ENCODE results near the gene ASPM. TPM values are rescaled to one million over a fixed set of nuclear protein-coding genes. Genes with fewer than 3 reads are reported as not detected.

Gene ASPM
- total and polyA plus RNA-seq, 9 of the 15 experiments (the other 6 are each of a cell fraction or from before 2014, with no cell fraction given), result 22.7 to 84.4 (median 46.4) TPM

DNA sequence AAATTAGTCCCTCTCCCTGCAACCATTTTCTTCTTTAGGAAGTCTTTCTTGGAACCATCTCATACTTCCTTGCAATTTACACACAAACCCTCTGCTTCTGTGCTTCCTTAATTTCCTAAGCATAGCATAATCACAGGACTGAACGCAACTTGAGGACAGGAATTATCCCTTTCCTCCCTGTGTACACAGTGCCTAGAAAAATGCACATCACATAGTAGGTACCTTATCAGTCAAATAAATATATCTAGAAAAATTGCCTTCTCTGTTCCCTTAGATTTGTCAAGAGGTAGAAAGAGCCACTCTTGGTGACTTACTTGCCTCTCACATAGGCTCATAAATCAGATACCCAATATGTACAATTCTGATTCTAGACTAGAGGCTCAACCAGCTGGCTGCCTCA lies 4.9 kb downstream of the ASPM start:
- no peak overlapping the region for H3K9ac ChIP-seq (ENCODE audit: insufficient read depth in 1 of 2, low read depth in 2 of 2, low read length in 2 of 2)
- no peak overlapping the region for H3K4me2 ChIP-seq (ENCODE audit: insufficient read depth, low read length)
- H3K27me3 ChIP-seq (ENCODE audit: control insufficient read depth in 2 of 2, insufficient read depth in 2 of 2, low read length in 2 of 2), result no peaks in the 10 kb centered on the region
- FAIRE-seq (no peak), DNase-seq (ENCODE audit: extremely low read depth in 1 of 4, low spot score in 3 of 4) (no peak), ATAC-seq (no peak)
- ChIA-PET CTCF (ENCODE audit: low intra/inter-chr PET ratio) (no interaction called here), POLR2A (interaction anchor here (1.1 to 1.6 kb wide), 2 partner anchors 10 to 25 kb away, joined by 3 read pairs; no protein-coding TSS in a partner anchor)
- H3K9me1 ChIP-seq (ENCODE audit: control insufficient read depth, insufficient read depth, low read length), result no peaks in the 10 kb centered on the region
- no peaks in the 10 kb centered on the region for H3K9me3 ChIP-seq (replicated peaks; ENCODE audit: control insufficient read depth, insufficient read depth, low read depth, low read length)
- H4K20me1 ChIP-seq (replicated peaks; ENCODE audit: control insufficient read depth, insufficient read depth, low read length), result no peaks in the 10 kb centered on the region; the same call in 1 of the 2 replicates
- 100% methylated on average over 1 of the region's 1 CpG for WGBS (ENCODE audit: insufficient coverage, low coverage, missing lambda C conversion rate)
- H3K79me2 ChIP-seq (ENCODE audit: control insufficient read depth, insufficient read depth, low read length), result peaks cover 74% of the 10 kb centered on the region
- peaks cover 67% of the 10 kb centered on the region for H3K36me3 ChIP-seq (ENCODE audit: control insufficient read depth, insufficient read depth, low read length)
- no TSS peak for BruUV-seq (replicated peaks)
- H3K27ac ChIP-seq (ENCODE audit: extremely low read depth, low read depth, low read length), result no peak overlapping the region
- intact Hi-C loops (cut with micrococcal nuclease) (no loop called here), in situ Hi-C loops (cut with MboI) (no loop called here)
- no peak overlapping the region for H2AFZ ChIP-seq (ENCODE audit: low read depth, low read length)
- peaks cover 0 to 3% of the 10 kb centered on the region in 2 experiments; a peak in 2 of 5 replicates for H3K4me1 ChIP-seq (replicated peaks in 1 of 2; ENCODE audit: control insufficient read depth in 2 of 2, insufficient read depth in 2 of 2, low read length in 2 of 2)
- no peak overlapping the region for H3K4me3 ChIP-seq
- no peak for TF ChIP-seq XRCC5 (IDR thresholded peaks at IDR 0.05; ENCODE audit: low read depth, low read length)
- no peak for TF ChIP-seq ZKSCAN3 (CRISPR knock-in tag; IDR thresholded peaks at IDR 0.05)
- TF ChIP-seq, protein P1, sequence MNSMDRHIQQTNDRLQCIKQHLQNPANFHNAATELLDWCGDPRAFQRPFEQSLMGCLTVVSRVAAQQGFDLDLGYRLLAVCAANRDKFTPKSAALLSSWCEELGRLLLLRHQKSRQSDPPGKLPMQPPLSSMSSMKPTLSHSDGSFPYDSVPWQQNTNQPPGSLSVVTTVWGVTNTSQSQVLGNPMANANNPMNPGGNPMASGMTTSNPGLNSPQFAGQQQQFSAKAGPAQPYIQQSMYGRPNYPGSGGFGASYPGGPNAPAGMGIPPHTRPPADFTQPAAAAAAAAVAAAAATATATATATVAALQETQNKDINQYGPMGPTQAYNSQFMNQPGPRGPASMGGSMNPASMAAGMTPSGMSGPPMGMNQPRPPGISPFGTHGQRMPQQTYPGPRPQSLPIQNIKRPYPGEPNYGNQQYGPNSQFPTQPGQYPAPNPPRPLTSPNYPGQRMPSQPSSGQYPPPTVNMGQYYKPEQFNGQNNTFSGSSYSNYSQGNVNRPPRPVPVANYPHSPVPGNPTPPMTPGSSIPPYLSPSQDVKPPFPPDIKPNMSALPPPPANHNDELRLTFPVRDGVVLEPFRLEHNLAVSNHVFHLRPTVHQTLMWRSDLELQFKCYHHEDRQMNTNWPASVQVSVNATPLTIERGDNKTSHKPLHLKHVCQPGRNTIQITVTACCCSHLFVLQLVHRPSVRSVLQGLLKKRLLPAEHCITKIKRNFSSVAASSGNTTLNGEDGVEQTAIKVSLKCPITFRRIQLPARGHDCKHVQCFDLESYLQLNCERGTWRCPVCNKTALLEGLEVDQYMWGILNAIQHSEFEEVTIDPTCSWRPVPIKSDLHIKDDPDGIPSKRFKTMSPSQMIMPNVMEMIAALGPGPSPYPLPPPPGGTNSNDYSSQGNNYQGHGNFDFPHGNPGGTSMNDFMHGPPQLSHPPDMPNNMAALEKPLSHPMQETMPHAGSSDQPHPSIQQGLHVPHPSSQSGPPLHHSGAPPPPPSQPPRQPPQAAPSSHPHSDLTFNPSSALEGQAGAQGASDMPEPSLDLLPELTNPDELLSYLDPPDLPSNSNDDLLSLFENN (IDR thresholded peaks at IDR 0.05; ENCODE audit: low read depth in 2 of 2, low read length in 2 of 2), result no peak
- no peak for TF ChIP-seq POLR2AphosphoS2 (IDR thresholded peaks at IDR 0.05; ENCODE audit: low read length)
- TF ChIP-seq ZNF121 (CRISPR knock-in tag; conservative IDR thresholded peaks at IDR 0.05), result no peak
- peak; percentile 94 for TF ChIP-seq ZKSCAN1 (IDR thresholded peaks at IDR 0.05; ENCODE audit: low read depth, low read length)
- TF ChIP-seq TRIM24 (IDR thresholded peaks at IDR 0.05), result 0 out of 4 replicates have a peak, but pooled peaks of 1 of the 2 experiments have one; percentile 21
- no peak for TF ChIP-seq ZNF644 (tag; IDR thresholded peaks at IDR 0.05; ENCODE audit: low read depth)
- no peak for TF ChIP-seq SETDB1 (IDR thresholded peaks at IDR 0.05; ENCODE audit: low read length)
- TF ChIP-seq NR3C1 (CRISPR knock-in tag; IDR thresholded peaks at IDR 0.05), result no peak
- peak in 1 of 2 experiments; percentile 13; a peak in 1 of 3 replicates for TF ChIP-seq CBX3 (IDR thresholded peaks at IDR 0.05; ENCODE audit: borderline replicate concordance in 1 of 2, low read length in 2 of 2)
- peak; percentile 42 for TF ChIP-seq ZNF316 (IDR thresholded peaks at IDR 0.05)
- no peak for TF ChIP-seq KLF10 (CRISPR knock-in tag; IDR thresholded peaks at IDR 0.05)
- no peak for TF ChIP-seq ATF1 (CRISPR knock-in tag; IDR thresholded peaks at IDR 0.05)
- no peak for TF ChIP-seq ATF1 (tag; IDR thresholded peaks at IDR 0.05)
- TF ChIP-seq MEIS2 (IDR thresholded peaks at IDR 0.05; ENCODE audit: partially characterized antibody), result no peak
- TF ChIP-seq HNRNPK (IDR thresholded peaks at IDR 0.05; ENCODE audit: low read depth, low read length, poor library complexity, severe bottlenecking), result no peak
